Tibial nerve (tissue), 4 donors: ENCODE results near the gene CDHR1.

Experiments
- CTCF ChIP-seq, 5 experiments: fragments of 200-600 bp in 3 of 5; fragments of 450-650 bp in 2 of 5; sonication (generic) in 3 of 5; IDR thresholded peaks; one replicate each; pipeline ENCODE4 v1.5.1; 2016 to 2019; ENCODE audit warnings: antibody characterized with exemption in 5 of 5, mild to moderate bottlenecking in 3 of 5, moderate library complexity in 2 of 5
- EP300 ChIP-seq, 2 donors: sonication (generic); formaldehyde crosslinking; IDR thresholded peaks; one replicate each; pipeline ENCODE4 v1.6.1; 2017; ENCODE audit warnings: antibody characterized with exemption in 2 of 2, mild to moderate bottlenecking in 1 of 2
- POLR2A ChIP-seq, 2 donors: fragments of 450-650 bp; IDR thresholded peaks; one replicate each; pipeline ENCODE4 v1.6.1; 2017; ENCODE audit warnings: antibody characterized with exemption in 2 of 2, mild to moderate bottlenecking in 2 of 2, moderate library complexity in 2 of 2

GRCh38 chr10:84263716-84264115 is 69.4 kb downstream of the CDHR1 start:
- TF ChIP-seq CTCF (IDR thresholded peaks at IDR 0.05) (no peak), POLR2A (IDR thresholded peaks at IDR 0.05) (no peak), EP300 (IDR thresholded peaks at IDR 0.05) (no peak)
